Upper lobe of left lung (tissue), 6 donors: ENCODE results near the gene TLR3. TPM values are rescaled to one million over a fixed set of nuclear protein-coding genes. Genes with fewer than 3 reads are reported as not detected.

ENCODE experiments used
- ATAC-seq, 2 donors: fragments of 200-7000 bp; cut with Tn5 transposase; one replicate each; pipeline ENCODE4 v1.9.1; 2022; ENCODE audit warnings: mild to moderate bottlenecking in 2 of 2, moderate library complexity in 2 of 2; ENCODE audit not compliant: low FRiP score in 2 of 2
- DNase-seq, 2 donors: peaks; one replicate each; pipeline ENCODE4 v3.0.0-alpha.2; 2019 to 2020
- H3K27ac ChIP-seq, 4 donors: fragments of 200-600 bp; sonication (generic); one replicate each; pipeline ENCODE4 v1.5.1; 2016 to 2019
- H3K27me3 ChIP-seq, 4 donors: fragments of 200-600 bp; sonication (generic); one replicate each; pipeline ENCODE4 v1.5.1; 2017 to 2019
- H3K36me3 ChIP-seq, 4 donors: fragments of 200-600 bp; sonication (generic); one replicate each; pipeline ENCODE4 v1.5.1; 2016 to 2019
- H3K4me1 ChIP-seq, 4 donors: fragments of 200-600 bp; sonication (generic); one replicate each; pipeline ENCODE4 v1.5.1; 2018 to 2019
- H3K4me3 ChIP-seq, 4 donors: fragments of 200-600 bp; sonication (generic); one replicate each; pipeline ENCODE4 v1.5.1; 2017 to 2019; ENCODE audit warnings: mild to moderate bottlenecking in 2 of 4, moderate library complexity in 1 of 4
- H3K9me3 ChIP-seq, 4 donors: fragments of 200-600 bp; sonication (generic); one replicate each; pipeline ENCODE4 v1.5.1; 2018 to 2019
- CTCF ChIP-seq, 6 experiments: fragments of 450-650 bp in 4 of 6; fragments of 200-600 bp in 2 of 6; sonication (generic) in 2 of 6; IDR thresholded peaks; one replicate each; pipeline ENCODE4 v1.5.1; 2016 to 2019; ENCODE audit warnings: antibody characterized with exemption in 6 of 6
- EP300 ChIP-seq, 4 donors: sonication (generic); formaldehyde crosslinking; IDR thresholded peaks; one replicate each; pipeline ENCODE4 v1.5.1; 2017; ENCODE audit warnings: antibody characterized with exemption in 4 of 4, control low read depth in 2 of 4
- POLR2A ChIP-seq, 4 donors: fragments of 450-650 bp; IDR thresholded peaks; one replicate each; pipeline ENCODE4 v1.5.1; 2016 to 2017; ENCODE audit warnings: antibody characterized with exemption in 4 of 4, mild to moderate bottlenecking in 2 of 4
- POLR2AphosphoS5 ChIP-seq, 2 donors: sonication (generic); formaldehyde crosslinking; IDR thresholded peaks; one replicate each; pipeline ENCODE4 v1.5.1; 2017; ENCODE audit warnings: antibody characterized with exemption in 2 of 2
- WGBS, 2 donors: methylation state at CpG; one replicate each; pipeline ENCODE4 v1.1.5; 2017 to 2018; 5-methylcytosine and 5-hydroxymethylcytosine counted together
- total RNA-seq, 6 donors: library from RNA; depleted of rRNA in 4 of 6; stranded (reverse); fragments of >200 nt in 4 of 6; gene quantifications; one replicate each; pipeline versions ENCODE4 v1.1.0 to v1.2.1, GENCODE V29; 2016 to 2021
- donor health status: DM: no; HTN: no; CAD: no; lungs with moderate emphysema.
- donor health status: DM: no; HTN: yes; CAD: no; lungs with severe emphysema.

Gene TLR3
- total RNA-seq, 6 donors from 2014 or later, result 1.9 to 20.0 (median 14.4) TPM

GRCh38 chr4:186067757-186068385 lies 1.1 kb upstream of the TLR3 start:
- H3K4me1 ChIP-seq, result peaks cover 3 to 27% (median 13%) of the 10 kb centered on the region in 4 donors
- WGBS, 2 donors, result 38 to 44% methylated on average over 9 of the region's 9 CpGs
- H3K27ac ChIP-seq, result peak overlapping the region; percentile 48 to 84 (median 67)
- H3K36me3 ChIP-seq, result no peaks in the 10 kb centered on the region
- H3K9me3 ChIP-seq, result no peaks in the 10 kb centered on the region
- H3K4me3 ChIP-seq, result peak overlapping the region in 3 of 4 donors; percentile 42 to 63 (median 59)
- TF ChIP-seq POLR2A (IDR thresholded peaks at IDR 0.05) (no peak), CTCF (IDR thresholded peaks at IDR 0.05) (peak; percentile 32 to 73 (median 46)), POLR2AphosphoS5 (IDR thresholded peaks at IDR 0.05) (peak; percentile 8 to 11)
- no peaks in the 10 kb centered on the region for H3K27me3 ChIP-seq
- peak; percentile 90 to 91 for ATAC-seq
- DNase-seq, result peak in 1 of 2 donors; percentile 89

GRCh38 chr4:186069729-186070128 lies 773 bp downstream of the TLR3 start:
- WGBS, 2 donors, result 44 to 69% methylated on average over 4 of the region's 4 CpGs
- H3K4me3 ChIP-seq, result peak overlapping the region; percentile 42 to 63 (median 56)
- no peaks in the 10 kb centered on the region for H3K9me3 ChIP-seq
- no peaks in the 10 kb centered on the region for H3K36me3 ChIP-seq
- H3K27me3 ChIP-seq, result no peaks in the 10 kb centered on the region
- TF ChIP-seq POLR2AphosphoS5 (IDR thresholded peaks at IDR 0.05), result no peak
- TF ChIP-seq EP300 (IDR thresholded peaks at IDR 0.05), result no peak
- TF ChIP-seq POLR2A (IDR thresholded peaks at IDR 0.05), result no peak
- no peak for TF ChIP-seq CTCF (IDR thresholded peaks at IDR 0.05)
- DNase-seq (no peak), ATAC-seq (no peak)
- peaks cover 10 to 33% (median 17%) of the 10 kb centered on the region in 4 donors for H3K4me1 ChIP-seq
- peak overlapping the region; percentile 48 to 84 (median 67) for H3K27ac ChIP-seq

DNA sequence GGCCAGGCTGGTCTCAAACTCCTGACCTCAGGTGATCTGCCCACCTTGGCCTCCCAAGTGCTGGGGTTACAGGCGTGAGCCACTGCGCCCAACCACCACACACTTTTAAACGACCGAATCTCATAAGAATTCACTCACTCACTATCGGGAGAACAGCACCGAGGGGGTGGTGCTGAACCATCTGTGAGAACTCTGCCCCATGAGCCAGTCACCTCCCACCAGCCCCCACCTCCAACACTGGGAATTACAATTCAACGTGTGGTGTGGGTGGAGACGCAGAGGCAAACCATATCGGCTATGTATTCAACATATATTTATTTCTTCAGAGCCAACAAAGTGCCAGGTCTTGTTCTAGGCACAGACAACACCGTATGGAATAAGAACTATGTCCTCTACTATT lies 3.6 kb downstream of the TLR3 start:
- Histone ChIP-seq H3K36me3 (no peaks in the 10 kb centered on the region), H3K4me3 (no peak overlapping the region), H3K4me1 (peaks cover 10 to 34% (median 17%) of the 10 kb centered on the region in 4 donors), H3K27ac (no peak overlapping the region), H3K9me3 (no peaks in the 10 kb centered on the region), H3K27me3 (no peaks in the 10 kb centered on the region)
- 97 to 98% methylated on average over 10 of the region's 10 CpGs for WGBS, 2 donors
- ATAC-seq (no peak), DNase-seq (no peak)
- TF ChIP-seq EP300 (IDR thresholded peaks at IDR 0.05) (no peak), CTCF (IDR thresholded peaks at IDR 0.05) (no peak), POLR2A (IDR thresholded peaks at IDR 0.05) (no peak), POLR2AphosphoS5 (IDR thresholded peaks at IDR 0.05) (no peak)

DNA sequence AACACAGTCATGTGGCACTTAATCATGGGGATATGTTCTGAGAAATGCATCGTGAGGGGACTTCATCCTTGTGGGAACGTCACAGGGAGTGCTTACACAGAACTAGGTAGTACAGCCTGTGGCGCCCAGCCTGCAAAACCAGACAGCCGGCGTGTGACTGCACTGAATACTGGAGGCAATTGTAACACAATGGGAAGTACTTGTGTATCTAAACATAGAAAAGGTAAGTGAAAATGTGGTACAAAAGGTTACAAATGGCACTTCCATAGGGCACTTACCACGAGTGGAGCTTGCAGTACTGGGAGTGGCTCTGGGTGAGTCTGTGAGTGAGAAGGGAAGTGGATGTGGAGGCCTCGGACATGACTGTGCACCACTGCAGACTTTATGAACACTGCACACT lies 5.2 kb downstream of the TLR3 start:
- peak; percentile 75 to 94 for ATAC-seq
- no peaks in the 10 kb centered on the region for H3K9me3 ChIP-seq
- H3K27ac ChIP-seq, result peak overlapping the region; percentile 0 to 71 (median 32)
- H3K4me3 ChIP-seq, result no peak overlapping the region
- H3K27me3 ChIP-seq, result no peaks in the 10 kb centered on the region
- WGBS, 2 donors, result 52 to 53% methylated on average over 7 of the region's 7 CpGs
- TF ChIP-seq CTCF (IDR thresholded peaks at IDR 0.05) (no peak), POLR2A (IDR thresholded peaks at IDR 0.05) (peak in 2 of 4 donors; percentile 35 to 45), POLR2AphosphoS5 (IDR thresholded peaks at IDR 0.05) (peak; percentile 35 to 69), EP300 (IDR thresholded peaks at IDR 0.05) (peak in 3 of 4 donors; percentile 52 to 91 (median 64))
- H3K4me1 ChIP-seq, result peaks cover 10 to 23% (median 14%) of the 10 kb centered on the region in 4 donors
- DNase-seq, result peak in 1 of 2 donors; percentile 92
- peaks cover 0 to 5% (median 2%) of the 10 kb centered on the region in 4 donors for H3K36me3 ChIP-seq
